HG02798 (cell line): ENCODE measurements around the gene NIPAL3.
"Not testable (repeated sequence)": the region's sequence is repeated elsewhere in the genome, so short reads cannot be mapped to it uniquely, and the experiment has no call there.

Source experiments
- ATAC-seq: cut with Tn5 transposase; IDR thresholded peaks from one replicate; pipeline ENCODE4 v1.9.1; 2021; ENCODE audit warnings: mild to moderate bottlenecking; ENCODE audit not compliant: unreplicated experiment, poor library complexity

Gene NIPAL3

DNA sequence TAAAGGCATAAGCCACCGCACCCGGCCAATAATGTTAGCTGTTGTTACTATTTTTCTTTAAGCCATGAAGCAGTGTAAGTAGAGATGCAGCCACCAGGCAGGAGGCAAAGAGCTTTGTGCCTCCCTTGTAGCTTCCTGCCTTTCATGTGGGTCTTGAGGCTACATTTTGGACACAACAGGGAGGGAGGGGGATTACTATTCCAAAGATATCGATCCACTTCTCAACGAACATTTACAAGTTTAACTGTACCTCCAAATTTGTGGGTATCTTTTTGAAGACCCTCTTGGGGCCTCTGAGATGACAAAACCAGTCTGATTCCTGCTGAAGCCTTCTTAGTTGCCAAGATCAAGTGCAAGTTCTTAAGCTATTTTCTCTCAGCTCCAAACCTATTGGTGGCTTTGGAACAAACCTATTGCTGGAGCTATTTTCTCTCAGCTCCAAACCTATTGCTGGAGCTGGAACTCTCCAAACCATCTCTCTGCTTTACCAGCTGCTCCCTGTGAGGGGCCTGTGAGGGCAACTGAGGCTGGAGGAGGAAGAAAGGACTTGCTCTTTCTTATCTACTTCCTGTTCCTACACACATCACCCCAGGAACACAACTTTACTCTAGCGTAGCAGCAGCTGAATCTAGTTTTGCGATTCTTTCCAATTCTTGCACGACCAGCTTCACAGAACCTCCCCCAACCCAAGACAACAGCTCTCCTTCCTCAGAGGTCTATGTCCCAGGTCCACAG lies 70.9 kb downstream of the NIPAL3 start:
- no peak for ATAC-seq

DNA sequence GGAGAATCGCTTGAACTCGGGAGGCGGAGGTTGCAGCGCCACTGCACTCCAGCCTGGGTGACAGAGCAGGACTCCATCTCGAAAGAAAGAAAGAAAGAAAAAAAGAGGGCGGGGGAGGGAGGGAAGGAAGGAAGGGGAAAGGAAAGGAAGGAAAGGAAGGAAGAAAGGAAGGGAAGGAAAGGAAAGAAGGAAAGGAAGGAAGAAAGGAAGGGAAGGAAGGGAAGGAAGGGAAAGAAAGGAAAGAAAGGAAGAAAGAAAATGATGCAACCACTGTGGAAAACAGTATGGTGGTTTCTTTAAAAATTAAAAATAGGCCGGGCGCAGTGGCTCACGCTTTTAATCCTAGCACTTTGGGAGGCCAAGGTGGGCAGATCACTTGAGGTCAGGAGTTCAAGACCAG lies 71.9 kb downstream of the NIPAL3 start:
- no peak for ATAC-seq

DNA sequence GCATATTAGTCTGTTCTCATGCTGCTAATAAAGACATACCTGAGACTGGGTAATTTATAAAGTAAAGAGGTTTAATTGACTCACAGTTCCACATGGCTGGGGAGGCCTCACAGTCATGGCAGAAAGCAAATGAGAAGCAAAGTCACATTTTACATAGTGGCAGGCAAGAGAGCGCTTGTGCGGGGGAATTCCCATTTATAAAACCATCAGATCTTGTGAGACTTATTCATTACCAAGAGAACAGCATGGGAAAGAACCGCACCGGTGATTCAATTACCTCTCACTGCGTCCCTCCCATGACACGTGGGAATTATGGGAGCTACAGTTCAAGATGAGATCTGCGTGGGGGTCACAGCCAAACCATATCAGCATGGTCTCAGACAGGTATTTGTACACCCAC lies 72.6 kb downstream of the NIPAL3 start:
- not testable (repeated sequence) for ATAC-seq

DNA sequence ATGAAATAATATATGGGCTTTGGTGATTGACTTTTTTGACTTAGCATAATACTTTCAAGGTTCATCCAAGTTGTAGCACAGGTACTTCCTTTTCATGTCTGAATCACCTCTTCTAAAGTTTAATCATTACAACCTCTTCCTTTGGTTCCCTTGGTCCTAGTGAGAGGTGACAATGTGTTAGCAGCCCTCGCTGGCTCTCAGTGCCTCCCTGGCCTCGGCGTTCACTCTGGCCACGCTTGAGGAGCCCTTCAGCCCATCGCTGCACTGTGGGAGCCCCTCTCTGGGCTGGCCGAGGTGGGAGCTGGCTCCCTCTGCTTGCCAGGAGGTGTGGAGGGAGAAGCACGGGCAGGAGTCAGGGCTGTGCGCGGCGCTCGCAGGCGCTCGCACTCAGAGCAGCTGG lies 74.1 kb downstream of the NIPAL3 start:
- ATAC-seq = no peak

DNA sequence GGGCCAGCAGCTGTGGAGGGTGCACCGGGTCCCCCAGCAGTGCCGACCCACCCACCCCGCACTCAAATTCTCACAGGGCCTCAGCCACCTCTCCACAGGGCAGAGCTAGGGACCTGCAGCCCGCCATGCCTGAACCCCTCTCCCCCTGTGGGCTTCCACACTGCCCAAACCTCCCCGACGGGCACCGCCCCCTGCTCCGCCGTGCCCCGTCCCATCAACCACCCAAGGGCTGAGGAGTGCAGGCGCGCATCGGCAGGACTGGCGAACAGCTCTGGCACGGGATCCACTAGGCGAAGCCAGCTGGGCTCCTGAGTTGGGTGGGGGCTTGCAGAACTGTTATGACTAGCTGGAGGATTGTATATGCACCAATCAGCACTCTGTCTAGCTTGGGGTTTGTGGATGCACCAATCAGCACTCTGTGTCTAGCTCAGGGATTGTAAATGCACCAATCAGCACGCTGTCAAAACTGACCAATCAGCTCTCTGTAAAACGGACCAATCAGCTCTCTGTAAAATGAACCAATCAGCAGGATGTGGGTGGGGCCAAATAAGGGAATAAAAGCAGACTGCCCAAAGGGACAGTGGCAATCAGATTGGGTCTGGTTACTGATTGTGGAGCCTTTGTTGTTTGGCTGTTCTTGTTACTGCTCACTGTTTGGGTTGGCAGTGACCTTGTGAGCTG lies 74.6 kb downstream of the NIPAL3 start:
- ATAC-seq = no peak

DNA sequence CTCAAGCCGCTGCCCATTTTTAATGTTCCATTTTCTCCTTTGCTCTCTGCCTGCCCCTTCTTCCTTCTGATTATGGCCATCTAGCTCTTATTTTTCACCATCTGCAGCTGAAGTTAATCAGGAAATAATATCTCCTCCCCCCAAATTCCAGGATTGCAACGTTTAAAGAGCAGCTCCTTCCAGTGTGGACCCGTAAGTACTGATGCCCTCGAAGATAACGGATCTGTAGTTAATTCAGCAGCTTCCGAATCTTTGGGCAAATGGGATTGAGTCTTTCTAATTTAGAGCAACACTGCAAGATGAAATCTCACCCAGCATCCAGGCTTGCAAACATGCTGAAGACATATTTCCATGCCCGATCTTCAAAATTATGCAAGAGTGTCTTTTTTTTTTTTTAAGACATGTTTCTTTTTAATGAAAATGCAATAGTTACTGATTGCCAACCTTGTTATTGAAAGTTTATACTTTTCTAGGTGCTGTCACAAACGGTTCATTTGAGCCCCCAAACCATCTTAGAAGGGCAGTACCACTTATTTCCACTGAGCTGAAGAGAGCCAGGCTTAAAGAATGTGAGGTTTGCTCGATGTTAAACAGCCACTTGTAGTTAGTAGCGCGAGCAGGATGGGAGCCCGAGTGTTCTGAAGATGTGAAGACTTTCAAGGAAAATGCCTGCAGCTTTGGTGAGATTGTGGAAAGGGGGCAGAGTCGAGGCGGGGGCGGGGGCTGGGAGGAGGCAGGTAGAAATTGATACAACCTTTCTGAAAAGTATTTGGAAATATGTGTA lies 76.2 kb downstream of the NIPAL3 start:
- ATAC-seq = no peak

DNA sequence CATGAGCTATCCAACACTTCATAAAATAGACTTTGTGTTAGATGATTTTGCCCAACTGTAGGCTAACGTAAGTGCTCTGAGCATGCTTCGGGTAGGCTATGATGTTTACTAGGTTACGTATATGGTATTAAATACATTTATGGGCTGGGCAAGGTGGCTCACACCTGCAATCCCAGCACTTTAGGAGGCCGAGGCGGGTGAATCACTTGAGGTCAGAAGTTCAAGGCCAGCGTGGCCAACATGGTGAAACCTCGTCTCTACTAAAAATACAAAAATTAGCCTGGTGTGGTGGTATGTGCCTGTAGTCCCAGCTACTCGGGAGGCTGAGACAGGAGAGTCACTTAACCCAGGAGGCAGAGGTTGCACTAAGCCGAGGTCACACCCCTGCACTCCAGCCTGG lies 77.3 kb downstream of the NIPAL3 start:
- not testable (repeated sequence) for ATAC-seq

DNA sequence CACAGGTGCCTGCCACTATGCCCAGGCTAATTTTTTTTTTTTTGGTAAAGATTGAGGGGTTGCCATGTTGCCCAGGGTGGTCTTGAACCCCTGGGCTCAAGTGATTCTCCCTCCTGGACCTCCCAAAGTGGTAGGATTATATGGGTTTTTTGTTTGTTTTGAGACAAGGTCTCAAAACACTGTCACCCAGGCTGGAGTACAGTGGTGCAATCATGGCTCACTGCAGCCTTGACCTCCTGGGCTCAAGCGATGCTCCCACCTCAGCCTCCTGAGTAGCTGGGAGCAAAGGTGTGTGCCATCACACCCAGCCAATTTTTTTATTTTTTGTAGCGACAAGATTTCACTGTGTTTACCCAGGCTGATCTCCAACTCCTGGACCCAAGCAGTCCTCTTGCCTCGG lies 78.2 kb downstream of the NIPAL3 start:
- no peak for ATAC-seq

DNA sequence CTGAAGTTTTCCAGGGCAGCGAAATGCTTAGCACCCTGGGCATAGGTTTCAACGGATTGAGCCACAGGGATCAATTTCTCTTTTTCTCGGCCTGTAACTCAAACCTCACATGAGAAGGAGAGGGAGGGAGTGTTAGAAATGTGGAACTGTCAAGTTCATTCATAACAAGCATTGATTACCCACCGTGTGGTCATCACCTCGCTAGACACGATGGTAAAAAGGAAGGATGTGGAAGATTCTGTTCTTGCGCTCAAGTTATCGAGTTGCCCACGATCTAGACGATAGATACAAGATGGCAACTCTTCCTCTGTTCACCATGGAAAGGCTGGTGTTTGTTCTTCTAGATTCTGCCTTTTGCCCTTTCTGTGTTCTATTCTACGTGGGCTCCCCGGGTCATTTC lies 83.0 kb downstream of the NIPAL3 start:
- no peak for ATAC-seq

DNA sequence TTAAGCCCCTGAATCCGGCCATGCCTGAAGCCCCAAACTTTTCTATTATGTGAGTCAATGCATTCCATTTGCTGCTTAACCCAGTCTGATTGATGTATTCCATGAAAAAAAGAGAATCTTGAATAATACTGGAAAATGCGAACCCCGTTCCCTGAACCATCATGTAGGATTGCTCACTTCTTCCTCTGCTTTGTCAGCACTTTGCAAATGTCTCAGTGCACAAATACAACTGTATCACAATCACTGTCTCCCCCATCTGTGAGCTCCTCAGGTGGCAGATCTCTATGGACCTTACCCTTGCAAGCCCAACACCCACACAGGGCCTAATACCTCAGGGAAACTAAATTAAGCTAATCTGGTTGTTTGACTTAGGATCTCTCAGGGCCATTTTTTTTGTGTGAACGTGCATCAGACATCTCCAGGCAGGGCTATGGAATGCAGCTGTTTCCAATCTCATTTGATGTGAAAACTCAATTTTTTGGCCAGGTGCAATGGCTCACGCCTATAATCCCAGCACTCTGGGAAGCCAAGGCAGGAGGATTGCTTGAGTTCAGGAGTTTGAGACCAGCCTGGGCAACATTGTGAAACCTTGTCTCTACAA lies 84.9 kb downstream of the NIPAL3 start:
- ATAC-seq = no peak

DNA sequence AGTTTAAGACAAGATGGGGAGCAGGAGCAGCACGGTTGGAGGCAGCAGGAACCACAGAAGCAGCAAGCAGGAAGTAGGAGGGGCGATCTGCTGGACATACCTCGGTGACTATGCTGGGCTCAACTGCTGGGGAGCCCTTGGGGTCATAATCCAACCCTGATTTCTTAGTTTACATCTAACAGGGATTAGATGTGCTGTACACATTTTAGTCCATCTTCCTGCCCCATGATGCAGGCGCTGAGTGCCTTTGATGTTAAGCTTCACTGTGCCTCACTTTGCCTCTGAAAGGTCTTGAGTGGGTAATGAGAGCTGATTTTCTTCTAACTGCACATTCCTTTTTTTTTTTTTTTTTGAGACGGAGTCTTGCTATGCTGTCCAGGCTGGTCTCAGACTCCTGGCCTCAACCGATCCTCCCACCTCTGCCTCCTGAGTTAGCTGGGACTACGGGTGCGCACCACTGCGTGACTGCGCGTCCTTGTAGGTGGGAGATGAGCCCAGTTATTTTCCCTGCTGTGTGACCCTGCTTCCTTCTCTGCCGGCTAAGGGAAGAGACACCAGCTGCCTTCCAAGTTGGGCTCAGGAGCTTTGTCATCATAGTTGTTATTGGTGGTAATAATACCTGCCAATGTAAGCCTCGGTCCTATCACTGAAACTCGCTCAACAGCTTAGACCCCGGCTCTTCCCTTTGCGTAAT lies 85.9 kb downstream of the NIPAL3 start:
- no peak for ATAC-seq

DNA sequence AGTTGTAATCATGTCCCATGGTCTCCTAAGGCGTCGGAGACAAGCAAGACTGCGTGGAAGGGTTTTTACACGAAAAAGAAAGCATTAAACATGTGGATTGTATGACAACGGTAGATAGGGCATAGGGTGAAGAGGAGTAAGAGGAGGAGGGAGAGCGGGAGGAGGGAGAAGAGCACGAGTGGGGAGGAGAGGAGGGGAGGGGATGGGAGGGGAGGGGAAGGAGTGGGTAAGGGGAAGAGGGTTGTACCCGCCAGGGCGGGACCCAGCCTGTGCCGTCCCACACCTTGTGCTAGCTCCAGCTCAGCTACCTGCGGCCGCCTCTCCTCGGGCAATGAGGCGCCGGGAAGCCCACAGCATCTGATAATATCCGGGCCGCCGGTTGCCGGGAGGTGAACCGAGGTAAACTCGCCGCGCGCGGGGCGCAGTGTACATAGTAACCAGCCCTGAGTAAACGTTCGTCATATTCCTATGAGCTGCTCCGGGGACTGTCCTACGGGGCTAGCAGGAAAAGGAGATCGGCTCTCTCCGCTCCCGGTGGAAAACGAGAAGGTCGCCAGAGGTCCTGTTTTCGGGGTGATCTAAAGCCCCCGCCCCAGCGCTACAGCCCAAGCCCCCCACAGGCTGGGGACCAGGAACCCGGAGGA lies 86.6 kb downstream of the NIPAL3 start:
- ATAC-seq = peak; percentile 35

DNA sequence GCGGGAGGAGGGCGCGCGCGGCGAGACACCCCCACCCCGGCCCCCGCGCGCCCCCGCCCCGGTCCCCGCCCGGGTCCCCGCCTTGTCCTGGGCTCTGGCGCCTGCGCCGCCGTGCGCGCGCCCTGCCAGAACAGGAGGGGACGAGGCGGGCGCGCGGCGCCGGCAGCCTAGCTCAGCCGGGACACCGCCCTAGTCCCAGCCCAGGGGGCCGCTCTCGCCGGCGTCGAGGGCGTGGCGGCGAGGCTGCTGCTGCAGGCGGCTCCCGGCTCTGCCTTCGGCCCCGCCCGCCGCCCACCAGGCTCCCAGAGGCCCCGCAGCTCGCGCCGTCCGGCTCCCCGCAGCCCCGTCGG lies 87.1 kb downstream of the NIPAL3 start, which contains the start of gene RCAN3:
RCAN3 (plus strand) TSS at position 128 of the 350 bp plus-strand sequence. CDS start 11,537 bp downstream, outside the sequence.
- peak; percentile 78 for ATAC-seq

DNA sequence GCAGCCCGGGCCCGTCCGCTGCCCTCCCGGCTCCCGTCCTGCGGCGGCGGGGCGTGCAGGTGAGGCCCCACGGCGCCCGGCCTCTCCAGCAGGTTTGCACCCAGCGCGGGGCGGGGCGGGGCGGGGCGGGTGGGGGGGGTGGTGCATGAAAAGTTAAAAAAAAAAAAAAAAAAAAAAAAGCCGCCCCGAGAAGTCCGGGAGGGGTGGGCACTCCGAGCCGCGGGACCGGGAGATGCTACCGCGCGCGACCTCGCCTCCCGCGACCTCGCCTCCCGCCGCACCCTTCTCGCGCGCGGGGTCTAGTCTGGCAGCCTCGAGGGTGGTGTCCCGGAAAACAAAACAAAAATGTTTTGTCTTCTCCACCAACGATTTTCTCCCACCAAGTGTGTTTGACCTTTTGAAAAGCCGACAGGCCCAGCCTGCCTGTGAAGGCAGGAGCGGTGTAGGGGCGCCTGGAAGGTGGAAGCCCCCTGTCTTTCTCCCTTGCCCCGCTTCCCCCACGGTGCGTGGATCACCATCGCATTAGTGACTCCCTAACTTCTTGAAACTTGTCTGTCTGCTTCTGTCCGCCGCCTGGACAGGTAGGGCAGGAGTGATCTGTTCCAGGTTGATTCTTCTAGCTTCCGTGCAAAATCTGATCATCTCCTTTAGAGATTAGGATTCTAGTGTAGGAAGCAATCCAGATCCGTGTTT lies 87.6 kb downstream of the NIPAL3 start:
- peak; percentile 16 for ATAC-seq

DNA sequence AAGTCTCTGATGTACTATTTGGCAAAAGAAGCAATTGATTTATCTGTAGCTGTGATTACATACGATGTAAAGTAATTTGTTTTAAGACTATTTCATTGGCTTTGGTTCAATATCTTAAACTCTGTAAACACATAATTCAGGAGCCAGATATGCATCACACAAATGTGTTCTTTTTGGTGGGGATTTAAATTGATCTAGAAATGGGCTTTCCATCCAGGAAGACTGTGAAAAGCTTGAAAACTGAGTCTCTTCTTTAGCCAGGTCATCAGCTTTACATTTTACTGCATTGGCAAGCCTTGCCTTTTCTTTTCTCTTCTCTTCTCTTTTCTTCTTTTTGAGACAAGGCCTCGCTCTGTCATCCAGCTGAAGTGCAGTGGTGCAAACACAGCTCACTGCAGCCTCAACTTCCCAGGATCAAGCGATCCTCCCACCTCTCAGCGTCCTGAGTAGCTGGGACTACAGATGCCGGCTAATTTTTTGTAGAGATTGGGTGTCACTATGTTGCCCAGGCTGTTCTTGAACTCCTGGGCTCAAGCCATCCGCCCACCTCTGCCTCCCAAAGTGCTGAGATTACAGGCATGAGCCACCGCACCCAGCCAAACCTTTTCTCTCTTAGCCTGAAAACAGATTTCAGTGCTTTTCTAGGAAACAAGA lies 88.4 kb downstream of the NIPAL3 start:
- no peak for ATAC-seq

DNA sequence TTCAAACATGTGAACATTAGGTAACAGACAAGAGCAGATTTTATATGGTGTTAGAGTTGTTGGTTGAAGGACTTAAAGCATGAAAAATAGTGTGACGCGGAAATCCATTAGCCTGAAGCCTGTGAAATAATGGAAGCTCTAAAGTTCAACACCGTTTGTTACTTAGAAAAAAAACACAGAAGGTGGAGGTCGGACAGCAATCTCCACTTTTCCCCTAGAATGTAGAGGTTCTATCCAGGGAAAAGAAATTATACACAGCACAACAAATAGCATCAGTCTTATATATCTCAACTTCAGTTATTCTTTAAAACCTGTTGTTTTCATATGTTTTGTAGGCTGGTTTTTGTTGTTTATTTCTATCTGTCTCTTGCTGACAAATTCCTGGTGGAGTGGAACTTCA lies 89.0 kb downstream of the NIPAL3 start:
- ATAC-seq = no peak

DNA sequence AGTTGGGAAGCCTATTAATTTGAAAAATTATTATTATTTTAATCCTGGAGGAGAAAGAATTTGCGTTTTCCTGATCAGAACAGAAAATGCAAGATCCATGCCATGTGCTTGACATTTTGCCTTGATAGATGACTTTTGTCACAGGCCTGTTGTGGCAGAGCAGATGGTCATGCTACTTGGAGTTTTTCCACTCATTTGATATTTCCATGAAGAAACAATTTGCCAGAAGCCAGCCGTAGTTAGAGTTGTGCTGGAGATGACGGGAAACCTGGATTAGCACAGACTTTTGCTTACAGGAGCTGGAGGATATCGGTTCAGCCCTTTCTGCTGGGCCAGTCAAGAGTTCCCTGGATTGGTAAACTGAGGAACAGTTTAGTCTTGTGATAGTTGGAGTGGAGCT lies 90.2 kb downstream of the NIPAL3 start:
- no peak for ATAC-seq

DNA sequence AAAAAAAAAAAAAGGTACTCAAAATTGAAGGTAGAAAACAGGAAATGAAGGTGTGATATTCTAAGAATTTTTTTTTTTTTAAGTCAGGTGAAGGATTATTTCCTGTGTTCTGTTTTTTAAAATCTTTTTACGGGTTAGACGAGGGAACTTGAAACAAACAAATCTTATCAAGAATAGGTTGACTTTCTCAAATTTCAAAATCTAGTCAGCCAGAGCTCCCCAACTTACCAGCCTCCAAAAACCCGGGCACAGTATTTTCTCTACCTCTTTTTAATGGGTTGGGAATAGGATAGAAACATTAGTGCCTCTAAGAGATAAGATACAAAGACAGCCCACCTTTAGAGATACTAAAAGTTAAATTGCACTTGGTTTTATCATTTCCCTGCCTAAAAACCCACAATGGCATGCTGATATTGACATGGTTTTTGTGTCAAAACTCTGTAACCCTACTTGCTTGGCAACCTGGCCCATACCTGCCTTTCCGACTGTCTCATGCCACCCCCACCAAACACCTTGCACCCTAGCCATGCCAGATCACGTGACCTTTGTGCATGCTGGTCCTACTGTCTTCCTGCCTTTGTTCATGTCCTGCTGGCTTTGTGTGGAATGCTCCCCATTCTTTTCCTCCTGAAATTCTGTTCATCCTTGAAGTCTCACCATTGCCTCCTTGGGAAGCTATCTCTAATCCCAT lies 91.2 kb downstream of the NIPAL3 start:
- no peak for ATAC-seq
